ENCODE data around the gene BCL2L12.
A peak's percentile ranks its signal among the peaks of the same experiment; 100 is the strongest.

The BCL2L12 gene

GRCh38 chr19:49676136-49676783 lies 10.5 kb downstream of the BCL2L12 start:
- peaks cover 24% of the 10 kb centered on the region for H3K4me1 ChIP-seq (ENCODE audit: low read length)
- peak overlapping the region; percentile 90 for H3K9ac ChIP-seq (ENCODE audit: low read length)
- H3K4me3 ChIP-seq (ENCODE audit: low read length) = peak overlapping the region; percentile 65
- peak overlapping the region; percentile 74 for H3K4me2 ChIP-seq (ENCODE audit: low read depth, low read length)
- peak overlapping the region; percentile 96 for H3K27ac ChIP-seq (ENCODE audit: low read length)
- H3K9me3 ChIP-seq (replicated peaks; ENCODE audit: insufficient read depth, low read length) = no peaks in the 10 kb centered on the region
- peaks cover 58% of the 10 kb centered on the region for H3F3A ChIP-seq (ENCODE audit: insufficient read depth, low read length)
- TF ChIP-seq EZH2 (optimal IDR thresholded peaks at IDR 0.05; ENCODE audit: low read depth, low read length) (no peak), CTCF (IDR thresholded peaks at IDR 0.05; ENCODE audit: low read length) (no peak), EZH2phosphoT487 (IDR thresholded peaks at IDR 0.05; ENCODE audit: low read length) (no peak)
- peak; percentile 87 for DNase-seq
- peaks cover 43% of the 10 kb centered on the region for H3K79me2 ChIP-seq (ENCODE audit: low read length)
- H3K27me3 ChIP-seq (replicated peaks; ENCODE audit: insufficient read depth, low read length) = no peaks in the 10 kb centered on the region
- H4K20me1 ChIP-seq (ENCODE audit: insufficient read depth, low read length) = peaks cover 9% of the 10 kb centered on the region; the same call in 1 of the 2 replicates
- peak overlapping the region; percentile 53 for H2AFZ ChIP-seq (ENCODE audit: low read length)
- H3K36me3 ChIP-seq (replicated peaks; ENCODE audit: insufficient read depth, low read length) = no peaks in the 10 kb centered on the region
- H3K9me2 ChIP-seq (replicated peaks; ENCODE audit: insufficient read depth, low read length) = no peaks in the 10 kb centered on the region

- H3K9ac ChIP-seq (ENCODE audit: low read length) = peak overlapping the region; percentile 100
- H3K4me2 ChIP-seq (ENCODE audit: low read depth, low read length) = peak overlapping the region; percentile 74; the same call in 1 of the 2 replicates
- peak overlapping the region; percentile 99 for H3K4me3 ChIP-seq (ENCODE audit: low read length)
- TF ChIP-seq EZH2 (optimal IDR thresholded peaks at IDR 0.05; ENCODE audit: low read depth, low read length) (no peak), CTCF (IDR thresholded peaks at IDR 0.05; ENCODE audit: low read length) (no peak), EZH2phosphoT487 (IDR thresholded peaks at IDR 0.05; ENCODE audit: low read length) (no peak)
- no peaks in the 10 kb centered on the region for H3K9me3 ChIP-seq (replicated peaks; ENCODE audit: insufficient read depth, low read length)
- H3F3A ChIP-seq (ENCODE audit: insufficient read depth, low read length) = peaks cover 57% of the 10 kb centered on the region
- H4K20me1 ChIP-seq (ENCODE audit: insufficient read depth, low read length) = peaks cover 9% of the 10 kb centered on the region; the same call in 1 of the 2 replicates
- H3K79me2 ChIP-seq (ENCODE audit: low read length) = peaks cover 46% of the 10 kb centered on the region
- peak overlapping the region; percentile 59 for H2AFZ ChIP-seq (ENCODE audit: low read length)
- no peaks in the 10 kb centered on the region for H3K9me2 ChIP-seq (replicated peaks; ENCODE audit: insufficient read depth, low read length)
- peak; percentile 99 for DNase-seq
- peaks cover 2% of the 10 kb centered on the region; the same call in 1 of the 2 replicates for H3K36me3 ChIP-seq (replicated peaks; ENCODE audit: insufficient read depth, low read length)
- H3K27me3 ChIP-seq (replicated peaks; ENCODE audit: insufficient read depth, low read length) = no peaks in the 10 kb centered on the region
- H3K4me1 ChIP-seq (ENCODE audit: low read length) = peaks cover 21% of the 10 kb centered on the region
- H3K27ac ChIP-seq (ENCODE audit: low read length) = peak overlapping the region; percentile 96
Measured at GRCh38 chr19:49676784-49677230, 11.1 kb downstream of the BCL2L12 start.

- Histone ChIP-seq H2AFZ (ENCODE audit: low read length) (peak within 1 kb of the TSS; percentile 59), H3K4me2 (ENCODE audit: low read depth, low read length) (peak within 1 kb of the TSS; percentile 74), H3K79me2 (ENCODE audit: low read length) (peaks cover 52% of the 10 kb centered on the region), H3K9me2 (replicated peaks; ENCODE audit: insufficient read depth, low read length) (no peaks in the 10 kb centered on the region), H3K27me3 (replicated peaks; ENCODE audit: insufficient read depth, low read length) (no peaks in the 10 kb centered on the region), H3K27ac (ENCODE audit: low read length) (peak within 1 kb of the TSS; percentile 96), H3K36me3 (replicated peaks; ENCODE audit: insufficient read depth, low read length) (peaks cover 6% of the 10 kb centered on the region; the same call in 1 of the 2 replicates), H3K9ac (ENCODE audit: low read length) (peak within 1 kb of the TSS; percentile 100), H4K20me1 (ENCODE audit: insufficient read depth, low read length) (peaks cover 9% of the 10 kb centered on the region; the same call in 1 of the 2 replicates), H3K9me3 (replicated peaks; ENCODE audit: insufficient read depth, low read length) (no peaks in the 10 kb centered on the region), H3K4me1 (ENCODE audit: low read length) (peaks cover 16% of the 10 kb centered on the region), H3K4me3 (ENCODE audit: low read length) (peak within 1 kb of the TSS; percentile 99), H3F3A (ENCODE audit: insufficient read depth, low read length) (peaks cover 51% of the 10 kb centered on the region)
- peak; percentile 44 for DNase-seq
- no peak for TF ChIP-seq EZH2 (optimal IDR thresholded peaks at IDR 0.05; ENCODE audit: low read depth, low read length)
- no peak for TF ChIP-seq CTCF (IDR thresholded peaks at IDR 0.05; ENCODE audit: low read length)
- TF ChIP-seq EZH2phosphoT487 (IDR thresholded peaks at IDR 0.05; ENCODE audit: low read length) = no peak
Measured at GRCh38 chr19:49677231-49677900, 11.6 kb downstream of the BCL2L12 start, which contains the start of gene PRMT1. TSS of gene PRMT1 (plus strand) at chr19:49677271. CDS start at chr19:49677281, 10 bp downstream.

Data from MM.1S (cell line).